WTC11 (cell line): ENCODE results near the gene BCL2L1.

Source experiments
- AFF4 ChIP-seq: sonication (generic); formaldehyde crosslinking; IDR thresholded peaks from 2 replicates; pipeline ENCODE4 v1.8.1; 2023; ENCODE audit warnings: mild to moderate bottlenecking, missing genetic modification reagents, borderline replicate concordance
- ARID4B ChIP-seq: sonication (generic); formaldehyde crosslinking; IDR thresholded peaks from 2 replicates; pipeline ENCODE4 v1.8.0; 2023; ENCODE audit warnings: missing genetic modification reagents, mild to moderate bottlenecking, borderline replicate concordance
- ATF2 ChIP-seq: sonication (generic); formaldehyde crosslinking; IDR thresholded peaks from 2 replicates; pipeline ENCODE4 v1.8.1; 2022; ENCODE audit warnings: low read depth, missing genetic modification reagents, borderline replicate concordance
- CTCF ChIP-seq: fragments of 200-600 bp; IDR thresholded peaks from 2 replicates; pipeline ENCODE4 v1.8.0; 2022; ENCODE audit warnings: antibody characterized with exemption
- ESRRA ChIP-seq: sonication (generic); formaldehyde crosslinking; IDR thresholded peaks from 2 replicates; pipeline ENCODE4 v1.8.1; 2022; ENCODE audit warnings: mild to moderate bottlenecking, missing genetic modification reagents, borderline replicate concordance
- KAT7 ChIP-seq: sonication (generic); formaldehyde crosslinking; IDR thresholded peaks from 2 replicates; pipeline ENCODE4 v1.8.1; 2023; ENCODE audit warnings: missing genetic modification reagents, mild to moderate bottlenecking, borderline replicate concordance
- NFE2L1 ChIP-seq: sonication (generic); formaldehyde crosslinking; IDR thresholded peaks from 2 replicates; pipeline ENCODE4 v1.8.1; 2023; ENCODE audit warnings: missing genetic modification reagents
- NFYB ChIP-seq: sonication (generic); formaldehyde crosslinking; conservative IDR thresholded peaks from 2 replicates; pipeline ENCODE4 v1.8.0; 2022; ENCODE audit warnings: low read depth, missing genetic modification reagents
- RELA ChIP-seq: sonication (generic); formaldehyde crosslinking; IDR thresholded peaks from 2 replicates; pipeline ENCODE4 v1.8.1; 2022; ENCODE audit warnings: missing genetic modification reagents, mild to moderate bottlenecking, borderline replicate concordance
- TP53 ChIP-seq: sonication (generic); formaldehyde crosslinking; IDR thresholded peaks from 2 replicates; pipeline ENCODE4 v1.8.1; 2023; ENCODE audit warnings: mild to moderate bottlenecking, missing genetic modification reagents
- ZNF121 ChIP-seq: sonication (generic); formaldehyde crosslinking; IDR thresholded peaks from 2 replicates; pipeline ENCODE4 v1.8.0; 2023; ENCODE audit warnings: missing genetic modification reagents
- ZNF512 ChIP-seq: sonication (generic); formaldehyde crosslinking; IDR thresholded peaks from 2 replicates; pipeline ENCODE4 v1.8.1; 2022; ENCODE audit warnings: missing genetic modification reagents, borderline replicate concordance

- TF ChIP-seq ZNF121 (CRISPR knock-in tag), result no peak
- TF ChIP-seq CTCF, result no peak
- TF ChIP-seq RELA (CRISPR knock-in tag), result no peak
- no peak for TF ChIP-seq ESRRA (CRISPR knock-in tag)
- no peak for TF ChIP-seq TP53 (CRISPR knock-in tag)
- TF ChIP-seq ZNF512, result no peak
- no peak for TF ChIP-seq AFF4
- no peak for TF ChIP-seq ATF2 (CRISPR knock-in tag)
- no peak for TF ChIP-seq NFYB (CRISPR knock-in tag)
- TF ChIP-seq ARID4B (CRISPR knock-in tag), result no peak
- no peak for TF ChIP-seq KAT7
- no peak for TF ChIP-seq NFE2L1 (CRISPR knock-in tag)
Measured at GRCh38 chr20:31643522-31643921, 79.1 kb downstream of the BCL2L1 start.
